Esophagus muscularis mucosa (tissue), 4 donors: Measurements from ENCODE around the gene CHMP6. TPM values are rescaled to one million over a fixed set of nuclear protein-coding genes. Genes with fewer than 3 reads are reported as not detected.

Experiments used
- DNase-seq: peaks from one replicate; pipeline ENCODE4 v3.0.0-alpha.2; 2017; ENCODE audit errors: extremely low spot score
- H3K27ac ChIP-seq, 4 donors: fragments of 200-600 bp; sonication (generic); replicated peaks in 1 of 4; 1 replicate in 3 of 4; 2 replicates in 1 of 4; pipeline ENCODE4 v1.5.1; 2016 to 2019; ENCODE audit warnings: mild to moderate bottlenecking in 1 of 4
- H3K27me3 ChIP-seq, 4 donors: fragments of 200-600 bp; sonication (generic); one replicate each; pipeline versions ENCODE4 v1.5.1 to v1.6.0; 2016 to 2019
- H3K36me3 ChIP-seq, 4 donors: fragments of 200-600 bp; sonication (generic); one replicate each; pipeline ENCODE4 v1.5.1; 2016 to 2019
- H3K4me1 ChIP-seq, 4 donors: fragments of 200-600 bp; sonication (generic); one replicate each; pipeline ENCODE4 v1.5.1; 2016 to 2019
- H3K4me3 ChIP-seq, 4 donors: fragments of 200-600 bp; sonication (generic); 1 replicate in 2 of 4; 2 replicates in 2 of 4; pipeline ENCODE4 v1.5.1; 2016 to 2019; ENCODE audit warnings: mild to moderate bottlenecking in 4 of 4, moderate library complexity in 1 of 4
- H3K9me3 ChIP-seq, 4 donors: fragments of 200-600 bp; sonication (generic); 1 replicate in 3 of 4; 2 replicates in 1 of 4; pipeline ENCODE4 v1.5.1; 2016 to 2019
- EP300 ChIP-seq: sonication (generic); formaldehyde crosslinking; IDR thresholded peaks from one replicate; pipeline ENCODE4 v1.6.1; 2017; ENCODE audit warnings: antibody characterized with exemption
- POLR2A ChIP-seq: fragments of 450-650 bp; IDR thresholded peaks from one replicate; pipeline ENCODE4 v1.6.1; 2017; ENCODE audit warnings: antibody characterized with exemption, moderate library complexity, mild to moderate bottlenecking, low read depth
- POLR2AphosphoS5 ChIP-seq, 2 donors: sonication (generic); formaldehyde crosslinking; IDR thresholded peaks; one replicate each; pipeline ENCODE4 v1.6.1; 2017; ENCODE audit warnings: antibody characterized with exemption in 2 of 2
- WGBS: methylation state at CpG from one replicate; pipeline ENCODE4 v1.1.5; 2018; 5-methylcytosine and 5-hydroxymethylcytosine counted together
- intact Hi-C: fragments of 100-400 bp; cut with DNase I; formaldehyde crosslinking; loops from one replicate; pipeline ENCODE4 v1.15.1; 2023
- total RNA-seq, 4 donors: library from RNA; depleted of rRNA; stranded (reverse); fragments of >200 nt; gene quantifications; one replicate each; pipeline versions ENCODE4 v1.1.0 to v1.2.1, GENCODE V29; 2016
- TF ChIP-seq, protein P1 (sequence below), 3 experiments: fragments of 200-600 bp in 2 of 3; fragments of 450-650 bp in 1 of 3; sonication (generic) in 2 of 3; IDR thresholded peaks; one replicate each; pipeline ENCODE4 v1.5.1; 2017 to 2019; ENCODE audit warnings: antibody characterized with exemption in 3 of 3, mild to moderate bottlenecking in 2 of 3, moderate library complexity in 1 of 3

The CHMP6 gene
- total RNA-seq, 4 donors from 2014 or later = 17.6 to 29.2 (median 25.8) TPM

DNA sequence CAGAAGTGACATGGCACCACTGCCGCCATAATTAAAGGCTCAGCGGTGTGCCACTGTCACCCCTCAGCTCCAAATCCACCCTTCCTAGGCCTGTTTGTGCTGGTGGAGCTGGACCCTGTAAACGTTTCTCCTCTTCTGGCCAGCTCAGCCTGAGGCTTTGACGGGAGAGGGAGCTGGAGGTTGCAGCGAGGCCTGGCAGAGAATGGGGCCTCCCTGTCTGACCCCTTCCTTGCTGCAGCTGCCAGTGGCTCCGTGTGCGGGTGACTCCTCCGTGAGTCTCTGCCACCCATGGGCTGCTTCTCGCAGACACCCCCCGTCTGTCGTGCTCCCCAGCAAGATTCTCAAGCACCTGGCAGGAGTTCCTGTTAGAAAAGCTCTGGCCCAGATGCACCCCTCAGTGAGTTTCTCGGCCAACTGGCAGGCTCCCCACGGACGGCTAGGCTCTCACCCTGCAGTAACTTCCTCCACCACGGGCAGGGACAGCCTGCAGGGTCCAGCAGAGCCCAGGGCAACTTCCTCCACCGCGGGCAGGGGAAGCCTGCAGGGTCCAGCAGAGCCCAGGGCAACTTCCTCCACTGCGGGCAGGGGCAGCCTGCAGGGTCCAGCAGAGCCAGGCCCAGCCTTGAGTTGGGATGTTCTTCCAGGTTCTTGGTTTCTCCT, 4.7 kb upstream of the CHMP6 start:
- Histone ChIP-seq H3K36me3 (no peaks in the 10 kb centered on the region), H3K4me3 (no peak overlapping the region), H3K4me1 (peaks cover 17 to 56% (median 53%) of the 10 kb centered on the region in 4 donors), H3K27ac (peak overlapping the region in 3 of 4 donors; percentile 7 to 67 (median 28)), H3K27me3 (no peaks in the 10 kb centered on the region), H3K9me3 (no peaks in the 10 kb centered on the region)
- no peak for DNase-seq
- intact Hi-C loops = loop anchor here (10.0 kb wide), 1 partner anchor 412 kb away; no protein-coding TSS in a partner anchor
- TF ChIP-seq POLR2AphosphoS5 (IDR thresholded peaks at IDR 0.05) (no peak), POLR2A (no peak)
- TF ChIP-seq, protein P1, sequence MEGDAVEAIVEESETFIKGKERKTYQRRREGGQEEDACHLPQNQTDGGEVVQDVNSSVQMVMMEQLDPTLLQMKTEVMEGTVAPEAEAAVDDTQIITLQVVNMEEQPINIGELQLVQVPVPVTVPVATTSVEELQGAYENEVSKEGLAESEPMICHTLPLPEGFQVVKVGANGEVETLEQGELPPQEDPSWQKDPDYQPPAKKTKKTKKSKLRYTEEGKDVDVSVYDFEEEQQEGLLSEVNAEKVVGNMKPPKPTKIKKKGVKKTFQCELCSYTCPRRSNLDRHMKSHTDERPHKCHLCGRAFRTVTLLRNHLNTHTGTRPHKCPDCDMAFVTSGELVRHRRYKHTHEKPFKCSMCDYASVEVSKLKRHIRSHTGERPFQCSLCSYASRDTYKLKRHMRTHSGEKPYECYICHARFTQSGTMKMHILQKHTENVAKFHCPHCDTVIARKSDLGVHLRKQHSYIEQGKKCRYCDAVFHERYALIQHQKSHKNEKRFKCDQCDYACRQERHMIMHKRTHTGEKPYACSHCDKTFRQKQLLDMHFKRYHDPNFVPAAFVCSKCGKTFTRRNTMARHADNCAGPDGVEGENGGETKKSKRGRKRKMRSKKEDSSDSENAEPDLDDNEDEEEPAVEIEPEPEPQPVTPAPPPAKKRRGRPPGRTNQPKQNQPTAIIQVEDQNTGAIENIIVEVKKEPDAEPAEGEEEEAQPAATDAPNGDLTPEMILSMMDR (IDR thresholded peaks at IDR 0.05) = no peak
- WGBS = 39% methylated on average over 11 of the region's 18 CpGs

DNA sequence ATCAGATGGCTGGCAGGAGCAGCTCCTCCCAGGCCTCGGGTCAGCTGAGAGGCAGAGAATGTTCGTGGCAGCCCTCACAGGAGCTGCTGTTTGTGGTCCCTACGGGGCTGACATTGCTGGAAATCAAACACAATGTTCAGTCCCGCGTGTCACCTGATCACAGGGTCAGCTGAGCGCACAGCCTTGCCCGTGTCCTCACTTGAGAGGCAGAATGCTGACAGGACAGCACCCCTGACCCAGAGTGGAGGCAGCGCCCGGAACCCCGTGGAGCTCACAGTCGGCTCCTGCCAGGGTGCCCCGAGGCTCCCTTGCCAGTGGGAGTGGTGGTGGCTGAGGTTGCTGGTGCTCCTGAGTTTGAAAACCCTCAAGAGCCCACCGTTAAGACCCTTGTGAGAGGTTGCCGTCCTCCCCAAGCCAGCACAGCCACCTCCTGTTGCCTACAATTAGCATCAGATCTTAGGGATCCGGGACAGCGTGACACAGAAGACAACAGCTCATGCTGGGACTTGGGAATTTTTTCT, 3.6 kb upstream of the CHMP6 start:
- TF ChIP-seq, protein P1 (IDR thresholded peaks at IDR 0.05) = no peak
- TF ChIP-seq EP300 (no peak), POLR2A (no peak), POLR2AphosphoS5 (IDR thresholded peaks at IDR 0.05) (no peak)
- Histone ChIP-seq H3K27ac (peak overlapping the region in 2 of 4 donors; percentile 28 to 67), H3K27me3 (no peaks in the 10 kb centered on the region), H3K4me1 (peaks cover 23 to 66% (median 62%) of the 10 kb centered on the region in 4 donors), H3K4me3 (no peak overlapping the region), H3K36me3 (no peaks in the 10 kb centered on the region), H3K9me3 (no peaks in the 10 kb centered on the region)
- intact Hi-C loops = loop anchor here (10.0 kb wide), 1 partner anchor 413 kb away; no protein-coding TSS in a partner anchor
- whole genome bisulfite sequencing = 70% methylated on average over 4 of the region's 16 CpGs
- DNase-seq = no peak

DNA sequence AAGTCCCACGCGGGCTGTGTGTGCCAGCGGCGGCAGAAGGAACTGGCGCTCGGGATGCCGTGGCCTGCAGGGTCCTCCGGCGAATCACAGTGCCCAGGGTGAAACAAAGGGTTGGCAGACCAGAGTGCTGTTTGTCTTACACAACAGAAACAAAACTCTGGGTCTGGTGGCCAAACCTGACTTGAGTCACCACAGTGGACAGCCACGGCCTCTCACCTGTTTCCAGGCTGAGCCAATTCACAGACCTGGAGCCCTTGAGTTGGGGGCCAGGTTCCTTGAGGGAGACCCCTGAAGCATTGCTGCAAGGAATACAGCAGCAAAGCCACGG, 2.1 kb upstream of the CHMP6 start:
- Histone ChIP-seq H3K4me3 (peak overlapping the region in 1 of 4 donors; percentile 29), H3K36me3 (peaks cover 0 to 10% (median 5%) of the 10 kb centered on the region in 4 donors), H3K9me3 (no peaks in the 10 kb centered on the region), H3K27ac (no peak overlapping the region), H3K27me3 (no peaks in the 10 kb centered on the region), H3K4me1 (peaks cover 31 to 72% (median 69%) of the 10 kb centered on the region in 4 donors)
- WGBS = 66% methylated on average over 11 of the region's 11 CpGs
- DNase-seq = no peak
- TF ChIP-seq EP300 (no peak), POLR2AphosphoS5 (IDR thresholded peaks at IDR 0.05) (no peak), POLR2A (no peak)
- TF ChIP-seq, protein P1 (IDR thresholded peaks at IDR 0.05) = no peak
- intact Hi-C loops = loop anchor here (10.0 kb wide), 1 partner anchor 415 kb away; no protein-coding TSS in a partner anchor

DNA sequence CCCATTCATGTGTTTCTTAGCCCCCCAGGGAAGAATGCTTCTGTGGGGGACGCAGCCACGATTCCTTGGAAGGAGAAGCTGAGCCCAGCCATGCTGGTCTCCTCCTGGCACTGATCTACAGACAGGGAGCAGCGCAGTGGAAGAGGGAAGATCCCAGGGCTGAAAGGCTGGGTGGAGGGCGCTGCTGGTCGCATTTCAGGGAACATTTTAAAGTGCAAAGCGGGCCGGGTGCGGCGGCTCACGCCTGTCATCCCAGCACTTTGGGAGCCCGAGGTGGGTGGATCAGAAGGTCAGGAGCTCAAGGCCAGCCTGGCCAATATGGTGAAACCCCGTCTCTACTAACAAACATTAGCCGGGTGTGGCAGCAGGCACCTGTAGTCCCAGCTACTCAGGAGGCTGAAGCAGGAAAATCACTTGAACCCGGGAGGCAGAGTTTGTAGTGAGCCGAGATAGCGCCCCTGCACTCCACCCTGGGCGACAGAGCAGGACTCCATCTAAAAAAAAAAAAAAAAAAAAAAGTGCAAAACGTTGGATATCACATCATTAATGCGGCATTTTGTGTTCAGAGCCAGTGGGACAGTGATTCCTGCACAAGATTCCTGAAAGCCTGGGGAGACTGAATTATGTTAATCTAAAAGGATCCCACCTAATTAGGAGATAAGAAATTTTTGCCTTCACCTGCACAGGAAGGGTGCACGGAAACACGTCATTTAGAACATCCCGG, 558 bp upstream of the CHMP6 start:
- intact Hi-C loops = loop anchor here (2.0 kb wide), 1 partner anchor 110 kb away; no protein-coding TSS in a partner anchor
- Histone ChIP-seq H3K4me1 (peaks cover 31 to 65% (median 61%) of the 10 kb centered on the region in 4 donors), H3K4me3 (peak overlapping the region; percentile 94 to 100 (median 98)), H3K9me3 (no peaks in the 10 kb centered on the region), H3K36me3 (peaks cover 13 to 23% (median 18%) of the 10 kb centered on the region in 4 donors), H3K27ac (peak overlapping the region; percentile 52 to 76 (median 74)), H3K27me3 (no peaks in the 10 kb centered on the region)
- no peak for DNase-seq
- WGBS = 52% methylated on average over 22 of the region's 22 CpGs
- TF ChIP-seq, protein P1 (IDR thresholded peaks at IDR 0.05) = no peak
- no peak for TF ChIP-seq POLR2AphosphoS5 (IDR thresholded peaks at IDR 0.05)
- no peak for TF ChIP-seq POLR2A
- TF ChIP-seq EP300 = no peak
